HEK293T (cell line): ENCODE data around the gene SPA17.
A peak's percentile ranks its signal among the peaks of the same experiment; 100 is the strongest.

Experiments
- CTCF ChIA-PET: fragments of 350-600 bp; formaldehyde crosslinking; extraction: SDS; loops from one replicate; lab custom pipeline; 2021; ENCODE audit warnings: antibody characterized with exemption, inconsistent platforms; lab: Yijun Ruan, JAX
- POLR2A ChIA-PET: fragments of 350-600 bp; formaldehyde crosslinking; extraction: SDS; loops from one replicate; lab custom pipeline; 2020; ENCODE audit warnings: antibody characterized with exemption, inconsistent platforms; lab: Yijun Ruan, JAX
- DNase-seq: peaks from one replicate; pipeline ENCODE4 v3.0.0; 2012; ENCODE audit warnings: mixed read lengths; ENCODE audit errors: extremely low spot score
- ARNT ChIP-seq: fragments of 450-650 bp; IDR thresholded peaks from 2 replicates; pipeline ENCODE4 v1.6.1; 2017; ENCODE audit warnings: mild to moderate bottlenecking
- BHLHE40 ChIP-seq: fragments of 450-650 bp; IDR thresholded peaks from 2 replicates; pipeline ENCODE4 v1.6.1; 2016; ENCODE audit warnings: mild to moderate bottlenecking, moderate library complexity, borderline replicate concordance
- CTBP1 ChIP-seq: fragments of 450-650 bp; IDR thresholded peaks from 2 replicates; pipeline ENCODE4 v1.6.1; 2016; ENCODE audit warnings: borderline replicate concordance
- ELF4 ChIP-seq: fragments of 450-650 bp; IDR thresholded peaks from 2 replicates; pipeline ENCODE4 v1.6.1; 2017; ENCODE audit warnings: antibody characterized with exemption
- FOXA1 ChIP-seq: fragments of 450-650 bp; IDR thresholded peaks from 2 replicates; pipeline ENCODE4 v1.6.1; 2016; ENCODE audit warnings: mild to moderate bottlenecking
- FOXK2 ChIP-seq: fragments of 450-650 bp; IDR thresholded peaks from 2 replicates; pipeline ENCODE4 v1.6.1; 2016; ENCODE audit warnings: mild to moderate bottlenecking
- FOXM1 ChIP-seq: fragments of 450-650 bp; IDR thresholded peaks from 2 replicates; pipeline ENCODE4 v1.6.1; 2017; ENCODE audit warnings: mild to moderate bottlenecking, borderline replicate concordance
- HDGF ChIP-seq: fragments of 450-650 bp; IDR thresholded peaks from 2 replicates; pipeline ENCODE4 v1.6.1; 2017; ENCODE audit warnings: antibody characterized with exemption, borderline replicate concordance
- L3MBTL2 ChIP-seq: fragments of 450-650 bp; conservative IDR thresholded peaks from 2 replicates; pipeline ENCODE4 v1.6.1; 2016; ENCODE audit warnings: mild to moderate bottlenecking
- LEF1 ChIP-seq: fragments of 450-650 bp; IDR thresholded peaks from 2 replicates; pipeline ENCODE4 v1.6.1; 2017; ENCODE audit warnings: mild to moderate bottlenecking, borderline replicate concordance
- NFRKB ChIP-seq: fragments of 450-650 bp; IDR thresholded peaks from 2 replicates; pipeline ENCODE4 v1.6.1; 2016; ENCODE audit warnings: mild to moderate bottlenecking, moderate library complexity
- PKNOX1 ChIP-seq: fragments of 450-650 bp; IDR thresholded peaks from 2 replicates; pipeline ENCODE4 v1.6.1; 2016
- SP1 ChIP-seq: fragments of 450-650 bp; IDR thresholded peaks from 2 replicates; pipeline ENCODE4 v1.6.1; 2017
- SUZ12 ChIP-seq: fragments of 450-650 bp; IDR thresholded peaks from 2 replicates; pipeline ENCODE4 v1.6.1; 2016; ENCODE audit warnings: mild to moderate bottlenecking
- TARDBP ChIP-seq: fragments of 450-650 bp; IDR thresholded peaks from 2 replicates; pipeline ENCODE4 v1.6.1; 2016
- ZNF384 ChIP-seq: fragments of 450-650 bp; IDR thresholded peaks from 2 replicates; pipeline ENCODE4 v1.6.1; 2016

The SPA17 gene

GRCh38 chr11:124662106-124662505 is 11.6 kb upstream of the SPA17 start:
- TF ChIP-seq ZNF384 (no peak), SP1 (no peak), PKNOX1 (no peak), FOXK2 (no peak), L3MBTL2 (no peak), SUZ12 (no peak), CTBP1 (no peak), FOXM1 (no peak), TARDBP (no peak), FOXA1 (no peak), ELF4 (no peak), LEF1 (no peak)
- no peak for DNase-seq
- POLR2A ChIA-PET, result no interaction called here
- CTCF ChIA-PET, result interaction anchor here (0.6 to 1.3 kb wide), 2 partner anchors 18 to 175 kb away, joined by 3 read pairs; no protein-coding TSS in a partner anchor

GRCh38 chr11:124663861-124664260 is 9.8 kb upstream of the SPA17 start:
- CTCF ChIA-PET, result interaction anchor here (0.6 to 1.1 kb wide), 3 partner anchors 19 to 102 kb away, joined by 3 to 5 read pairs (median 4); no protein-coding TSS in a partner anchor
- POLR2A ChIA-PET, result interaction anchor here (1.9 kb wide), 1 partner anchor 9 kb away, joined by 8 read pairs; the partner anchor contains the start of genes SIAE and SPA17
- DNase-seq, result no peak
- no peak for TF ChIP-seq TARDBP
- no peak for TF ChIP-seq ZNF384
- no peak for TF ChIP-seq ARNT
- no peak for TF ChIP-seq SP1
- no peak for TF ChIP-seq BHLHE40
- no peak for TF ChIP-seq PKNOX1

GRCh38 chr11:124667601-124668000 is 6.1 kb upstream of the SPA17 start:
- no peak for DNase-seq
- CTCF ChIA-PET, result no interaction called here
- no peak for TF ChIP-seq SP1
- TF ChIP-seq FOXK2, result no peak
- no peak for TF ChIP-seq FOXA1
- no peak for TF ChIP-seq NFRKB
- no peak for TF ChIP-seq TARDBP
- TF ChIP-seq PKNOX1, result no peak
- no peak for TF ChIP-seq ELF4
- no peak for TF ChIP-seq BHLHE40
- no peak for TF ChIP-seq CTBP1
- no peak for TF ChIP-seq ZNF384
- no peak for TF ChIP-seq LEF1
- no peak for TF ChIP-seq FOXM1
- TF ChIP-seq SUZ12, result no peak
- TF ChIP-seq HDGF, result no peak
- POLR2A ChIA-PET, result no interaction called here

- DNase-seq, result peak; percentile 68
- CTCF ChIA-PET, result interaction anchor here (0.9 to 3.0 kb wide), 12 partner anchors 9 to 207 kb away, joined by 3 to 21 read pairs (median 6); partner anchors contain the start of genes ESAM and ROBO3
- POLR2A ChIA-PET, result interaction anchor here (1.0 kb wide), 1 partner anchor 197 kb away, joined by 3 read pairs; no protein-coding TSS in a partner anchor
- TF ChIP-seq NFRKB (no peak), FOXA1 (no peak)
These were observed 4.5 kb upstream of the SPA17 start for GRCh38 chr11:124669193-124669592.

GRCh38 chr11:124670732-124671131 is 3.0 kb upstream of the SPA17 start:
- ChIA-PET POLR2A (no interaction called here), CTCF (interaction anchor here (1.7 to 3.0 kb wide), 3 partner anchors 92 to 167 kb away, joined by 4 to 21 read pairs (median 11); no protein-coding TSS in a partner anchor)
- DNase-seq, result no peak
- TF ChIP-seq SUZ12, result no peak
- TF ChIP-seq CTBP1, result no peak
- TF ChIP-seq SP1, result no peak
- no peak for TF ChIP-seq ELF4
- no peak for TF ChIP-seq PKNOX1
- TF ChIP-seq FOXA1, result no peak
- TF ChIP-seq FOXM1, result no peak
- TF ChIP-seq L3MBTL2, result no peak
- TF ChIP-seq ZNF384, result no peak
- TF ChIP-seq FOXK2, result no peak
- no peak for TF ChIP-seq BHLHE40
- TF ChIP-seq TARDBP, result no peak
- no peak for TF ChIP-seq NFRKB
- no peak for TF ChIP-seq HDGF
- TF ChIP-seq ARNT, result no peak
- no peak for TF ChIP-seq LEF1
